H1 (cell line): Measurements from ENCODE around the gene RPUSD1. TPM values are rescaled to one million over a fixed set of nuclear protein-coding genes. Genes with fewer than 3 reads are reported as not detected.

Source experiments
- CTCF ChIA-PET: fragments of 300-600 bp; sonication (Branson Sonifier 250); formaldehyde crosslinking; loops from one replicate; lab custom pipeline; 2021; ENCODE audit not compliant: partially characterized antibody; lab: Charles Lee
- POLR2A ChIA-PET: fragments of 300-600 bp; sonication (Branson Sonifier 250); formaldehyde crosslinking; loops from one replicate; lab custom pipeline; 2021; ENCODE audit warnings: inconsistent platforms; ENCODE audit not compliant: partially characterized antibody; lab: Charles Lee
- DNase-seq, 2 experiments: peaks; one replicate each; pipeline versions ENCODE4 v3.0.0 to v3.0.0-alpha.2; 2010 to 2022; ENCODE audit warnings: low spot score in 2 of 2, low read depth in 1 of 2, mixed read lengths in 1 of 2
- FAIRE-seq: peaks from 2 replicates; lab custom pipeline; 2011; peaks lifted over from hg19 to GRCh38; lab: Jason Lieb, UNC
- H2AFZ ChIP-seq: 2 replicates; pipeline ENCODE4 v1.8.1; 2012; ENCODE audit warnings: low read length, inconsistent platforms
- H2AK5ac ChIP-seq: 2 replicates; pipeline ENCODE4 v1.6.1; 2013; ENCODE audit warnings: low read depth, low read length
- H2BK120ac ChIP-seq: replicated peaks from 2 replicates; pipeline ENCODE3; 2013; ENCODE audit warnings: low read depth, low read length, inconsistent platforms
- H2BK12ac ChIP-seq: 2 replicates; pipeline ENCODE4 v1.6.1; 2013; ENCODE audit warnings: low read depth, low read length
- H2BK15ac ChIP-seq: 2 replicates; pipeline ENCODE4 v1.6.1; 2013; ENCODE audit warnings: low read length
- H2BK20ac ChIP-seq: 2 replicates; pipeline ENCODE4 v1.6.1; 2013; ENCODE audit warnings: low read length
- H2BK5ac ChIP-seq: 2 replicates; pipeline ENCODE4 v1.6.1; 2013; ENCODE audit warnings: low read depth, low read length
- H3K14ac ChIP-seq: 2 replicates; pipeline ENCODE4 v1.6.1; 2013; ENCODE audit warnings: inconsistent platforms; ENCODE audit not compliant: insufficient read length
- H3K18ac ChIP-seq: 2 replicates; pipeline ENCODE4 v1.6.1; 2013; ENCODE audit warnings: low read length; ENCODE audit errors: extremely low read depth
- H3K23ac ChIP-seq: 2 replicates; pipeline ENCODE4 v1.6.1; 2013; ENCODE audit warnings: inconsistent platforms; ENCODE audit not compliant: insufficient read length
- H3K23me2 ChIP-seq: 2 replicates; pipeline ENCODE4 v1.6.1; 2013; ENCODE audit warnings: low read depth, low read length
- H3K27ac ChIP-seq: 2 replicates; pipeline ENCODE4 v1.6.1; 2011; ENCODE audit warnings: low read depth, low read length, inconsistent platforms
- H3K27me3 ChIP-seq, 4 experiments: replicated peaks in 1 of 4; 1 replicate in 1 of 4; 2 replicates in 3 of 4; pipeline versions ENCODE4 v1.6.1 to v1.8.1; 2011 to 2013; ENCODE audit warnings: low read length in 3 of 4, mild to moderate bottlenecking in 3 of 4, inconsistent platforms in 2 of 4, mixed read lengths in 2 of 4, moderate library complexity in 1 of 4; ENCODE audit not compliant: control insufficient read depth in 3 of 4, insufficient read depth in 3 of 4; ENCODE audit errors: extremely low read depth in 1 of 4
- H3K36me3 ChIP-seq, 4 experiments: 2 replicates each; pipeline versions ENCODE4 v1.6.1 to v1.8.1; 2011 to 2013; ENCODE audit warnings: mild to moderate bottlenecking in 4 of 4, low read length in 3 of 4, moderate library complexity in 2 of 4, control low read depth in 1 of 4, inconsistent platforms in 1 of 4; ENCODE audit not compliant: insufficient read depth in 4 of 4, control insufficient read depth in 2 of 4
- H3K4ac ChIP-seq: replicated peaks from 2 replicates; pipeline ENCODE3; 2013; ENCODE audit warnings: low read length, low read depth, mixed read lengths, inconsistent platforms; ENCODE audit not compliant: insufficient read length
- H3K4me1 ChIP-seq, 4 experiments: replicated peaks in 1 of 4; 1 replicate in 1 of 4; 2 replicates in 3 of 4; pipeline versions ENCODE4 v1.6.1 to v1.8.1; 2011 to 2013; ENCODE audit warnings: low read length in 3 of 4, inconsistent platforms in 2 of 4, mixed read lengths in 1 of 4; ENCODE audit not compliant: insufficient read depth in 4 of 4, control insufficient read depth in 3 of 4
- H3K4me2 ChIP-seq, 2 experiments: 2 replicates each; pipeline versions ENCODE4 v1.6.1 to v1.8.1; 2011 to 2013; ENCODE audit warnings: low read depth in 2 of 2, low read length in 2 of 2, control low read depth in 1 of 2, inconsistent platforms in 1 of 2, mild to moderate bottlenecking in 1 of 2; ENCODE audit not compliant: insufficient read depth in 1 of 2
- H3K4me3 ChIP-seq, 4 experiments: fragments of 200-600, 300-600 bp in 1 of 4; sonication (generic), shearing (Covaris generic), sonication (Bioruptor Twin) in 1 of 4; 2 replicates each; pipeline versions ENCODE4 v1.5.1 to v1.8.1; 2011 to 2016; ENCODE audit warnings: low read length in 4 of 4, low read depth in 3 of 4, control low read depth in 2 of 4, inconsistent platforms in 2 of 4, mild to moderate bottlenecking in 2 of 4, mixed read lengths in 1 of 4, moderate library complexity in 1 of 4; ENCODE audit not compliant: insufficient read depth in 2 of 4; ENCODE audit errors: extremely low read depth in 1 of 4
- H3K56ac ChIP-seq: replicated peaks from 2 replicates; pipeline ENCODE3; 2013; ENCODE audit warnings: low read depth, mild to moderate bottlenecking, mixed read lengths, low read length, inconsistent platforms; ENCODE audit not compliant: insufficient read length
- H3K79me1 ChIP-seq: 2 replicates; pipeline ENCODE4 v1.6.1; 2013; ENCODE audit warnings: low read depth, low read length, control low read depth
- H3K79me2 ChIP-seq, 2 experiments: 2 replicates each; pipeline versions ENCODE4 v1.6.1 to v1.8.1; 2012 to 2013; ENCODE audit warnings: low read length in 2 of 2, mild to moderate bottlenecking in 2 of 2, inconsistent platforms in 1 of 2; ENCODE audit not compliant: insufficient read depth in 2 of 2, control insufficient read depth in 1 of 2
- H3K9ac ChIP-seq, 4 experiments: replicated peaks in 1 of 4; 1 replicate in 1 of 4; 2 replicates in 3 of 4; pipeline versions ENCODE4 v1.6.1 to v1.8.1; 2011 to 2013; ENCODE audit warnings: low read depth in 3 of 4, low read length in 3 of 4, control low read depth in 2 of 4, mild to moderate bottlenecking in 2 of 4, moderate library complexity in 2 of 4, inconsistent platforms in 1 of 4; ENCODE audit errors: extremely low read depth in 1 of 4
- H3K9me3 ChIP-seq, 2 experiments: 2 replicates each; pipeline versions ENCODE4 v1.6.1 to v1.8.1; 2012 to 2013; ENCODE audit warnings: mild to moderate bottlenecking in 2 of 2, moderate library complexity in 2 of 2, control low read depth in 1 of 2, inconsistent platforms in 1 of 2, low read depth in 1 of 2, low read length in 1 of 2, mixed read lengths in 1 of 2; ENCODE audit not compliant: insufficient read depth in 2 of 2
- H4K20me1 ChIP-seq, 2 experiments: replicated peaks in 1 of 2; 2 replicates each; pipeline versions ENCODE3 to v1.8.1; 2011 to 2013; ENCODE audit warnings: inconsistent platforms in 2 of 2, low read length in 2 of 2, mild to moderate bottlenecking in 1 of 2; ENCODE audit not compliant: insufficient read depth in 2 of 2, control insufficient read depth in 1 of 2
- H4K5ac ChIP-seq: 2 replicates; pipeline ENCODE4 v1.6.1; 2013; ENCODE audit warnings: low read length, low read depth, mixed read lengths, inconsistent platforms; ENCODE audit not compliant: insufficient read length
- H4K8ac ChIP-seq: 2 replicates; pipeline ENCODE4 v1.8.0; 2013; ENCODE audit warnings: mild to moderate bottlenecking, moderate library complexity, low read length, inconsistent platforms; ENCODE audit not compliant: insufficient read depth; ENCODE audit errors: extremely low read depth
- H4K91ac ChIP-seq: replicated peaks from 2 replicates; pipeline ENCODE3; 2013; ENCODE audit warnings: low read length, mixed read lengths, inconsistent platforms; ENCODE audit not compliant: insufficient read length
- GABPA ChIP-seq: IDR thresholded peaks from 2 replicates; pipeline ENCODE4 v1.6.1; 2011; ENCODE audit warnings: mild to moderate bottlenecking, low read length, moderate library complexity, borderline replicate concordance; ENCODE audit not compliant: insufficient read depth
- WGBS, 2 experiments: shearing (Covaris generic) in 1 of 2; methylation state at CpG; one replicate each; pipeline versions ENCODE4 v1.1.6 to v1.1.7; 2013 to 2015; ENCODE audit warnings: low lambda C conversion rate in 2 of 2, mixed read lengths in 2 of 2, inconsistent platforms in 1 of 2, low coverage in 1 of 2, missing lambda C conversion rate in 1 of 2; ENCODE audit not compliant: insufficient replicate concordance in 2 of 2, insufficient coverage in 1 of 2, insufficient read length in 1 of 2; ENCODE audit errors: extremely low coverage in 1 of 2, missing lambda C conversion rate in 1 of 2; 5-methylcytosine and 5-hydroxymethylcytosine counted together
- polyA plus RNA-seq, 7 experiments: library from polyadenylated mRNA; depleted of rRNA in 3 of 7; stranded (reverse) in 5 of 7; unstranded in 2 of 7; fragments of >200 nt in 5 of 7; fragments of 200-250 nt in 2 of 7; gene quantifications; 1 replicate in 5 of 7; 2 replicates in 1 of 7; 4 replicates in 1 of 7; pipeline versions ENCODE4 v1.2.1 to v1.2.3, GENCODE V29; 2011 to 2013; ENCODE audit warnings: missing spikeins in 2 of 7, mixed read lengths in 2 of 7
- total RNA-seq: library from RNA; stranded (reverse); fragmentation: NEBNext Ultra II Directional; extraction: Animal tissue kit (Norgen Biotek cat#: 25700); gene quantifications from 2 replicates; pipeline ENCODE4 v1.2.1, GENCODE V29; 2021

Gene RPUSD1
- total and polyA plus RNA-seq, 2 of the 8 experiments (the other 6 are each of a cell fraction or from before 2014, with no cell fraction given) = 32.2 to 61.8 TPM

GRCh38 chr16:792221-792995, 4.2 kb upstream of the RPUSD1 start:
- Histone ChIP-seq H3K27me3 (no peaks in the 10 kb centered on the region), H2BK5ac (no peak overlapping the region), H3K79me2 (peaks cover 0 to 12% of the 10 kb centered on the region in 2 experiments; a peak in 1 of 4 replicates), H3K4ac (no peak overlapping the region), H3K9ac (no peak overlapping the region), H3K4me2 (no peak overlapping the region), H3K18ac (no peak overlapping the region), H4K8ac (no peak overlapping the region; the same call in 1 of the 2 replicates), H3K79me1 (peaks cover 5% of the 10 kb centered on the region; the same call in 1 of the 2 replicates), H3K4me3 (no peak overlapping the region), H2AFZ (no peak overlapping the region), H2AK5ac (no peak overlapping the region), H3K56ac (no peak overlapping the region), H2BK15ac (no peak overlapping the region), H3K14ac (no peak overlapping the region), H3K23ac (no peak overlapping the region), H3K27ac (no peak overlapping the region), H2BK20ac (no peak overlapping the region), H2BK120ac (no peak overlapping the region), H3K23me2 (peaks cover 9% of the 10 kb centered on the region; the same call in 1 of the 2 replicates), H4K20me1 (peaks cover 3 to 26% of the 10 kb centered on the region in 2 experiments), H3K4me1 (peaks cover 0 to 5% (median 5%) of the 10 kb centered on the region in 4 experiments; a peak in 4 of 7 replicates), H3K36me3 (peaks cover 5 to 53% (median 12%) of the 10 kb centered on the region in 4 experiments; a peak in 6 of 8 replicates), H4K5ac (no peak overlapping the region), H3K9me3 (no peaks in the 10 kb centered on the region), H2BK12ac (no peak overlapping the region), H4K91ac (no peak overlapping the region)
- ChIA-PET CTCF (interaction anchor here (1.0 to 1.3 kb wide), 2 partner anchors 10 to 500 kb away, joined by 3 read pairs; no protein-coding TSS in a partner anchor), POLR2A (no interaction called here)
- FAIRE-seq (no peak), DNase-seq (no peak)
- TF ChIP-seq GABPA = no peak
- 89% methylated on average over 28 of the region's 46 CpGs; no CpG with 5 or more reads in 1 of the 2 experiments for WGBS, 2 experiments
